ENCODE results near the gene PPIB. TPM values are rescaled to one million over a fixed set of nuclear protein-coding genes. Genes with fewer than 3 reads are reported as not detected.
"Not testable (repeated sequence)": the region's sequence is repeated elsewhere in the genome, so short reads cannot be mapped to it uniquely, and the experiment has no call there.

The PPIB gene
- total and polyA plus RNA-seq, 4 donors: 180 to 534 (median 428) TPM

- peaks cover 76% of the 10 kb centered on the region for H3K36me3 ChIP-seq (ENCODE audit: control insufficient read depth, insufficient read depth, low read length)
Measured at GRCh38 chr15:64131547-64131946, 31.3 kb downstream of the PPIB start.

GRCh38 chr15:64130159-64130558 is 32.7 kb downstream of the PPIB start:
- H3K4me1 ChIP-seq (ENCODE audit: control insufficient read depth, insufficient read depth, low read length): peaks cover 9% of the 10 kb centered on the region
- no peak for DNase-seq (ENCODE audit: low read depth in 4 of 6, low spot score in 6 of 6)
- WGBS (ENCODE audit: insufficient coverage): 100% methylated on average over 2 of the region's 3 CpGs
- no peaks in the 10 kb centered on the region for H3K9me3 ChIP-seq (ENCODE audit: control insufficient read depth, insufficient read depth, low read length)
- no peaks in the 10 kb centered on the region for H3K27me3 ChIP-seq (ENCODE audit: control insufficient read depth, insufficient read depth, low read length)
- H3K36me3 ChIP-seq (ENCODE audit: control insufficient read depth, insufficient read depth, low read length): peaks cover 69% of the 10 kb centered on the region
- H3K27ac ChIP-seq (ENCODE audit: low read depth, low read length): no peak overlapping the region
- no peak overlapping the region for H3K4me3 ChIP-seq (ENCODE audit: low read depth, low read length)

More at GRCh38 chr15:64131547-64131946, 31.3 kb downstream of the PPIB start:
- Histone ChIP-seq H3K27me3 (ENCODE audit: control insufficient read depth, insufficient read depth, low read length) (no peaks in the 10 kb centered on the region), H3K4me1 (ENCODE audit: control insufficient read depth, insufficient read depth, low read length) (peaks cover 9% of the 10 kb centered on the region), H3K27ac (ENCODE audit: low read depth, low read length) (no peak overlapping the region), H3K9me3 (ENCODE audit: control insufficient read depth, insufficient read depth, low read length) (no peaks in the 10 kb centered on the region), H3K4me3 (ENCODE audit: low read depth, low read length) (no peak overlapping the region)
- DNase-seq (ENCODE audit: low read depth in 4 of 6, low spot score in 6 of 6): no peak
- WGBS (ENCODE audit: insufficient coverage): 94% methylated on average over 7 of the region's 7 CpGs

GRCh38 chr15:64127521-64128270 is 35.1 kb downstream of the PPIB start:
- H3K4me3 ChIP-seq (ENCODE audit: low read depth, low read length): no peak overlapping the region
- no CpG with 5 or more reads among the region's 6 CpGs for WGBS (ENCODE audit: insufficient coverage)
- peaks cover 53% of the 10 kb centered on the region for H3K36me3 ChIP-seq (ENCODE audit: control insufficient read depth, insufficient read depth, low read length)
- H3K27me3 ChIP-seq (ENCODE audit: control insufficient read depth, insufficient read depth, low read length): no peaks in the 10 kb centered on the region
- no peak overlapping the region for H3K27ac ChIP-seq (ENCODE audit: low read depth, low read length)
- H3K9me3 ChIP-seq (ENCODE audit: control insufficient read depth, insufficient read depth, low read length): no peaks in the 10 kb centered on the region
- peaks cover 6% of the 10 kb centered on the region for H3K4me1 ChIP-seq (ENCODE audit: control insufficient read depth, insufficient read depth, low read length)
- DNase-seq (ENCODE audit: low read depth in 4 of 6, low spot score in 6 of 6): no peak

- Histone ChIP-seq H3K36me3 (ENCODE audit: control insufficient read depth, insufficient read depth, low read length) (peaks cover 41% of the 10 kb centered on the region), H3K27me3 (ENCODE audit: control insufficient read depth, insufficient read depth, low read length) (no peaks in the 10 kb centered on the region), H3K4me3 (ENCODE audit: low read depth, low read length) (no peak overlapping the region), H3K4me1 (ENCODE audit: control insufficient read depth, insufficient read depth, low read length) (peaks cover 11% of the 10 kb centered on the region), H3K27ac (ENCODE audit: low read depth, low read length) (no peak overlapping the region), H3K9me3 (ENCODE audit: control insufficient read depth, insufficient read depth, low read length) (no peaks in the 10 kb centered on the region)
- DNase-seq (ENCODE audit: low read depth in 4 of 6, low spot score in 6 of 6): no peak
- 69% methylated on average over 2 of the region's 3 CpGs for WGBS (ENCODE audit: insufficient coverage)
Measured at GRCh38 chr15:64125978-64126377, 36.8 kb downstream of the PPIB start.

- peak overlapping the region; percentile 67 for H3K27ac ChIP-seq (ENCODE audit: low read depth, low read length)
- H3K4me1 ChIP-seq (ENCODE audit: control insufficient read depth, insufficient read depth, low read length): peaks cover 11% of the 10 kb centered on the region
- no CpG with 5 or more reads among the region's 3 CpGs for WGBS (ENCODE audit: insufficient coverage)
Measured at GRCh38 chr15:64122936-64123351, 39.9 kb downstream of the PPIB start.

GRCh38 chr15:64122444-64122843 is 40.4 kb downstream of the PPIB start:
- no CpG with 5 or more reads among the region's 1 CpG for WGBS (ENCODE audit: insufficient coverage)
- Histone ChIP-seq H3K27ac (ENCODE audit: low read depth, low read length) (peak overlapping the region; percentile 57), H3K4me1 (ENCODE audit: control insufficient read depth, insufficient read depth, low read length) (peaks cover 11% of the 10 kb centered on the region), H3K27me3 (ENCODE audit: control insufficient read depth, insufficient read depth, low read length) (no peaks in the 10 kb centered on the region), H3K9me3 (ENCODE audit: control insufficient read depth, insufficient read depth, low read length) (no peaks in the 10 kb centered on the region), H3K36me3 (ENCODE audit: control insufficient read depth, insufficient read depth, low read length) (peaks cover 42% of the 10 kb centered on the region), H3K4me3 (ENCODE audit: low read depth, low read length) (no peak overlapping the region)
- DNase-seq (ENCODE audit: low read depth in 4 of 6, low spot score in 6 of 6): no peak

More at GRCh38 chr15:64122936-64123351, 39.9 kb downstream of the PPIB start:
- no peak overlapping the region for H3K4me3 ChIP-seq (ENCODE audit: low read depth, low read length)
- H3K27me3 ChIP-seq (ENCODE audit: control insufficient read depth, insufficient read depth, low read length): no peaks in the 10 kb centered on the region
- no peaks in the 10 kb centered on the region for H3K9me3 ChIP-seq (ENCODE audit: control insufficient read depth, insufficient read depth, low read length)
- DNase-seq (ENCODE audit: low read depth in 4 of 6, low spot score in 6 of 6): peak in 5 of 6 donors; percentile 53 to 90 (median 61)
- peaks cover 40% of the 10 kb centered on the region for H3K36me3 ChIP-seq (ENCODE audit: control insufficient read depth, insufficient read depth, low read length)

GRCh38 chr15:64121614-64122013 is 41.2 kb downstream of the PPIB start:
- Histone ChIP-seq H3K9me3 (ENCODE audit: control insufficient read depth, insufficient read depth, low read length) (no peaks in the 10 kb centered on the region), H3K27me3 (ENCODE audit: control insufficient read depth, insufficient read depth, low read length) (no peaks in the 10 kb centered on the region), H3K27ac (ENCODE audit: low read depth, low read length) (no peak overlapping the region), H3K36me3 (ENCODE audit: control insufficient read depth, insufficient read depth, low read length) (peaks cover 43% of the 10 kb centered on the region), H3K4me3 (ENCODE audit: low read depth, low read length) (no peak overlapping the region), H3K4me1 (ENCODE audit: control insufficient read depth, insufficient read depth, low read length) (peaks cover 11% of the 10 kb centered on the region)
- WGBS (ENCODE audit: insufficient coverage): no CpG with 5 or more reads among the region's 4 CpGs
- DNase-seq (ENCODE audit: low read depth in 4 of 6, low spot score in 6 of 6): no peak

GRCh38 chr15:64120322-64120721 is 42.5 kb downstream of the PPIB start:
- H3K4me3 ChIP-seq (ENCODE audit: low read depth, low read length); H3K27me3 ChIP-seq (ENCODE audit: control insufficient read depth, insufficient read depth, low read length); H3K27ac ChIP-seq (ENCODE audit: low read depth, low read length); H3K9me3 ChIP-seq (ENCODE audit: control insufficient read depth, insufficient read depth, low read length); DNase-seq (ENCODE audit: low read depth in 4 of 6, low spot score in 6 of 6): not testable (repeated sequence)
- WGBS (ENCODE audit: insufficient coverage): 100% methylated on average over 2 of the region's 2 CpGs
- Histone ChIP-seq H3K36me3 (ENCODE audit: control insufficient read depth, insufficient read depth, low read length) (peaks cover 41% of the 10 kb centered on the region), H3K4me1 (ENCODE audit: control insufficient read depth, insufficient read depth, low read length) (peaks cover 11% of the 10 kb centered on the region)

GRCh38 chr15:64117759-64118487 is 44.9 kb downstream of the PPIB start:
- Histone ChIP-seq H3K27me3 (ENCODE audit: control insufficient read depth, insufficient read depth, low read length) (no peaks in the 10 kb centered on the region), H3K9me3 (ENCODE audit: control insufficient read depth, insufficient read depth, low read length) (no peaks in the 10 kb centered on the region), H3K4me3 (ENCODE audit: low read depth, low read length) (no peak overlapping the region), H3K27ac (ENCODE audit: low read depth, low read length) (no peak overlapping the region), H3K36me3 (ENCODE audit: control insufficient read depth, insufficient read depth, low read length) (peaks cover 43% of the 10 kb centered on the region), H3K4me1 (ENCODE audit: control insufficient read depth, insufficient read depth, low read length) (peaks cover 8% of the 10 kb centered on the region)
- WGBS (ENCODE audit: insufficient coverage): 95% methylated on average over 2 of the region's 5 CpGs
- no peak for DNase-seq (ENCODE audit: low read depth in 4 of 6, low spot score in 6 of 6)
